ENCODE results near the gene TFPI.

DNA sequence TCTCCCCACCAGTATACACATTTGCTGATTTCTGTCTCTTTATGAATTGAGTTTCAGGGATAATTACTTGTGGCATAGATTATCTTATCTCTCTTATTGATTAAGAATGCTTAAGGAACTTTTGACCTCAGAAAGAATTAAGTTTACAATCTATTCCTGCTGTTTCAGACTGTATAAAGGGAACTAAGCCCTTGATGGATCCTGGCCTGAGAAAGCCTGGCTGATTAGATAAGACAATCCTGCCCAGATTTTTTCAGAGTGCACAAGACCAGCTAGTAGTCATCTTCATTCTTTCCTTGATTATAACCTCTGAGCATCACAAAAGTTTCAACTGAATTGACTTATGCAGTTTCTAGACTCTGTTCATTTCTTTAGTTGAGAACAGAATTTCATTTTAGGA, 22.7 kb upstream of the TFPI start:
- TF ChIP-seq CTCF (IDR thresholded peaks at IDR 0.05; ENCODE audit: insufficient read depth, low read depth, low read length) (no peak), EZH2 (IDR thresholded peaks at IDR 0.05; ENCODE audit: insufficient read depth, low read length) (no peak)
